Activated naive CD4-positive, alpha-beta T cell treated with anti-CD3 and anti-CD28 coated beads, Interleukin-2, amount 50 U/mL, for 72 hours (primary cell): ENCODE results near the gene INPP5K. TPM values are rescaled to one million over a fixed set of nuclear protein-coding genes. Genes with fewer than 3 reads are reported as not detected.
"Not testable (repeated sequence)": the region's sequence is repeated elsewhere in the genome, so short reads cannot be mapped to it uniquely, and the experiment has no call there.

Source experiments
- ATAC-seq, 2 donors: fragments of 150-1000 bp; cut with Tn5 transposase; 2 replicates each; pipeline ENCODE4 v1.10.0; 2021; ENCODE audit warnings: mild to moderate bottlenecking in 2 of 2, moderate library complexity in 2 of 2
- DNase-seq, 2 donors: peaks; one replicate each; pipeline ENCODE4 v3.0.0; 2021 to 2022; ENCODE audit warnings: low spot score in 2 of 2
- H3K27ac Mint-ChIP-seq, 2 donors: one replicate each; pipeline ENCODE4 v1.8.0; 2022; ENCODE audit warnings: mild to moderate bottlenecking in 2 of 2, mixed read lengths in 2 of 2
- H3K36me3 Mint-ChIP-seq, 2 donors: one replicate each; pipeline ENCODE4 v1.8.0; 2022; ENCODE audit warnings: mixed read lengths in 2 of 2
- H3K9me3 Mint-ChIP-seq, 2 donors: one replicate each; pipeline ENCODE4 v1.8.0; 2022; ENCODE audit warnings: mixed read lengths in 2 of 2
- total RNA-seq, 2 donors: library from RNA; stranded (reverse); gene quantifications; one replicate each; pipeline ENCODE4 v1.2.3, GENCODE V29; 2022

The INPP5K gene
- 10 to 100 TPM; 20.7 to 35.1 TPM for total RNA-seq

DNA sequence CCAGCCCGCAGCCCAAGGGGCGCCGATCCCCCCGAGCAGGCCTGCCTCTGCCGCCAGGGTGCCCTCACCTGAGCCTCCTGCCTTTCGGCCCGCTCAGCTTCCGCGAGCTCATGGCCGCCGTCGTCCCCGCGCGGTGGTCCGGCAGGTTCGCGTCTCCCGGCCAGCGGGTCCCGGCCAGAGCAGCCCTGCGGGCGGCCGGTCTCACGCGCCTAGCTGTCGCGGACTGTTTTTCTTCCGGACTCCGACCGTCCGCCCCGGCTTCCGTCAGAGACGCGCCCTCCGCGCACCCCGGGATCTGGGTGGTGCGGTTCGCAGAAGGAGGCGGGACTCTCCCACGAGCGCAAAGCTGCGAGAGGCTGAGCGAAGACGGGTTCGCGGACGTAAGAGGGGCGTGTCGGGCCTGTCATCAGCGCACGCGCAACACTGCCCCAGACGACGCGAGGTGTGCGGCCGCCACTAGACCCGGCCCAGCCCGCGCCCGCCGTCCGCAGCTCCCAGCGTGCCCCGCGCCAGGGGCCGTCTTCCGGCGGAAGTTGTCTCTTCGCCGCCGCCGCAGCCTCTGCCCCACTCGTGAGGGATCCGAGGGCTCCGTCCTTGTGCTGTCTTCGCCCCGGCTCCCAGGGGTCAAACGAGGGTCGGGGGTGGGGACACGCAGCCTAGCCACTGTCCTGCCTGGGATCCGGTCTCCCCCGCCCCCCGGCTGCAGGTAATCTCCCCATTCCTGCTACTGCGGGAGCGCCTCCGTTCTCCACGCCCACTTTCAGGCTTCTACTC is at the start of gene INPP5K:
Gene INPP5K, minus strand, starts transcription at position 225 of the 774 bp plus-strand sequence. Its CDS starts 113 bp downstream, at position 112.
- H3K36me3 Mint-ChIP-seq = peaks cover 0 to 6% of the 10 kb centered on the region in 2 donors
- peak within 1 kb of the TSS; percentile 84 for H3K27ac Mint-ChIP-seq
- H3K9me3 Mint-ChIP-seq = no peaks in the 10 kb centered on the region
- DNase-seq (peak; percentile 96 to 99), ATAC-seq (peak; percentile 97)

DNA sequence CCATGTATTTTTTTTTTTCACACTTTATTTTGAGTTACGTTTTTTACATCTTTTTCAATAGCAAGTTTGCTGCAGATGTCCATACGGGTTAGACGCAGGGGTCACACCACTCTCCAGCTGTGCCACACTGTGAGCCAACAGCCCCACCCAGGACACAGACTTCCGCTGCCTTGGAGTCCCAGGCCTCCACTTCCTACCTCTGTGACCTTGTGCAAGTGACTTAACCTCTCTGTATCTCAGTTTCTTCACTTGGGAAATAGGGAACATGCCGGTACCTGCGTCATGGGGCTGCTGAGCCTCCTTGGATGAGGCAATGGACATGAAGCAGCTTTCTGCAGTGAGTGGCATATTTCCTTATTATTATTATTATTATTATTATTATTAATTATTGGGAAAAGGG is 49.5 kb upstream of the INPP5K start:
- ATAC-seq (no peak), DNase-seq (no peak)
- no peaks in the 10 kb centered on the region for H3K9me3 Mint-ChIP-seq
- H3K36me3 Mint-ChIP-seq = no peaks in the 10 kb centered on the region
- no peak overlapping the region for H3K27ac Mint-ChIP-seq

DNA sequence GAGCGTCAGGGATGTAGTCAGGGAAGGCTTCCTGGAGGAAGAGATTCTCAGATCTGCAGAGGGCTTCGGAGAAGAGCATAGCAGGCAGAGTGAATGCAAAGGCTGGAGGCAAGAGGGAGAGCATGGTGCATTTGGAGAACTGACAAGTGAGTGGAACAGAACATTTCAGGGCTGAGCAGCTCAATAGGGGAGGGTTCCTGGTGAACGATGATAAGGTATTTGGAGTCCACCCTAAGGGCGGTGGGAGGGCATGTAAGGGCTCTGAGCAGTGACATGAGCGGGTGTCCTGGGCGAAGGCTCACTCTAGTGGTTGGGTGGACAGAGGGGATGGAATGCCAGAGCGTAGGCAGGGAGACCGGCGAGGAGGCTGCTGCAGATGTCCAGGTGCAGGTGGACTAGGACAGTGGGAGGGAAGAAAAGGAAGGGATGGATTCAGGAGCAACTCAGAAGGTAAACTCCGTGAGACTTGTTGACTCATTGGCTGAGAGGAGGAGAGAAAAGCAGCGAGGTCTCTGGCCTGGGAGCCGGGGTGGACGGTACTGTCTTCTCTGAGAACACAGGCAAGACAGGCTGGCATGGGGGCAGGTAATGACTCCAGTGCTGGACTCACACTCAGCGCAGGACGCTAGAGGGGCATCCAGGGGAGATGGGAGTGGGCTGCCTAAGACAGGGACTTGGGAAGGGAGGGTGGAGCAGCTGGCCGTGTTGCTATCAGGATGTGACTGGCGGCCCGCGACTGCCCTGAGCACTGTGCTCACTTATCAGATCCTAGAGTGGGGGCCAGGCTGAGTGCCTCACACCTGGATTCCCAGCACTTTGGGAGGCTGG is 47.6 kb upstream of the INPP5K start:
- Mint-ChIP-seq H3K27ac (peak overlapping the region in 1 of 2 donors; percentile 83), H3K9me3 (no peaks in the 10 kb centered on the region), H3K36me3 (no peaks in the 10 kb centered on the region)
- no peak for ATAC-seq
- DNase-seq = no peak

DNA sequence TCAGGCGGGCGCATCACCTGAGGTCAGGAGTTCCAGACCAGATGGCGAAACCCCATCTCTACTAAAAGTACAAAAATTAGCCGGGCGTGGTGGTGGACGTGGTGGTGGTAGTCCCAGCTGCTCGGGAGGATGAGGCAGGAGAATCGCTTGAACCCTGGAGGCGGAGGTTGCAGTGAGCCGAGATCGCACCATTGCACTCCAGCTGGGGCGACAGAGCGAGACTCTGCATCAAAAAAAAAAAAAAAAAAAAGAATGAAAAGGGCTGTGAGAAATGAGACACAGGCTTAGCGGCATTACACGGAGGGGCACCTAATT is 47.0 kb upstream of the INPP5K start:
- DNase-seq, H3K9me3 Mint-ChIP-seq, ATAC-seq, H3K36me3 Mint-ChIP-seq: not testable (repeated sequence)
- peak overlapping the region in 1 of 2 donors; percentile 83 for H3K27ac Mint-ChIP-seq

DNA sequence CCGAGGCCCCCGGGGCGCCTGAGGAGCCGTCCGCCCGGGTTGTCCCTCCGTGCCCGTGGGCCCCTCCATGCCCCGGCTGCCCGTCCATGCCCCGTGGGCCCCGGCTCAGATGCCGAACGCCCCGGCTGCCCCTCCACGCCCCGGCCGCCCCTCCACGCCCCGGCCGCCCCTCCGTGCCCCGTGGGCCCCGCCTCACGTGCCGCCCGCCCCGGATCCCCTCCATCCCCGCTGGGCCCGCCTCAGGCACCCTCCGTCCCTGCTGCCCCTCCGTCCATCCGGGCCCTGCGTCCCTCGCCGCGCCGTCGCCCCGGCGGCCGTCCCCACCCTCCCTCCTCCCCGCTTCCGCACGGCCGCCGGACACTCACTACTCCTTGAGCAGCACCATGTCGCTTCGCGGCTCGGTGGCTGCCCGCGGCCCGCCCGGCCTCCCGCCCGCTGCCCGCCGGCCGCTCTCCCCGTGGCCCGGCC is 45.8 kb upstream of the INPP5K start:
- ATAC-seq (peak; percentile 39 to 42), DNase-seq (no peak)
- no peak overlapping the region for H3K27ac Mint-ChIP-seq

DNA sequence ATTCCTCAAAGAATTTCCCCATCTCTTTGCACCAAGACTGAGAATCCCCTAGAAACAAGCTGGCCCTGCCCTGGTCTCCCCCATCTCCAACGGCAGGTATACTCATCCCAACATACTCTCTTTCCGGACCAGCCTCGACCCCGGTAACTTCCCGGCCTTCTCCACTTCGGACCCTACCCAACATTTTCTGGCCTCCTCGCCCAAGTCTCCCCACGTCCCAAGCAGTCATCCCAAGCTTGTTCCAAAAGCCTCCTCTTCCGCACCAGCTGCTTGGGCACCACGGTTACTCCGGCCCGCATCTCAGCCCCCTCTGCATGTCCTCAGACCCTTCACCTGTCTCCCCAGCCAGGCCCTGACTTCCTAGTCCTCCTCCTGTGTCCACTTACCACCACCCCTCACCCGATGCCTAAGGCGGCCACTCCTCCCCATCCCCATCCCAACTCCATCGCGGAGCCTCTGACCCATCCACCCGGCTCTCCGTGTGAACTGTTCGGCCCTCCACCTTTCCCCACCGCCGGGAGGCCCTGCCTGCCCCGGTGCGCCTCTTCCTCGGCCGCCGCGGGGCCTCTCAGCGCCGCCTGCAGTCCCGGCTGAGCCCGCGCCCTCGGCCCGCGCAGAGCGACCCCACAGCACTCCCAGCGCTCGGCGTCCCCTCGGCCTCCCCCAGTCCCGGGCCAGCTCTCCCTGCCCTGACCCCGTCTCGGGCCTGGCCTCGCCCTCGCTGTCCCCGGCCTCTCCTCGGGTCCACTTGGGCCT is 45.2 kb upstream of the INPP5K start:
- ATAC-seq = peak; percentile 8 to 24
- DNase-seq = peak in 1 of 2 donors; percentile 63
- Mint-ChIP-seq H3K36me3 (no peaks in the 10 kb centered on the region), H3K9me3 (no peaks in the 10 kb centered on the region), H3K27ac (peak overlapping the region; percentile 61 to 65)

More for the DNA sequence above, 45.8 kb upstream of the INPP5K start:
- H3K9me3 Mint-ChIP-seq = no peaks in the 10 kb centered on the region
- H3K36me3 Mint-ChIP-seq = no peaks in the 10 kb centered on the region

DNA sequence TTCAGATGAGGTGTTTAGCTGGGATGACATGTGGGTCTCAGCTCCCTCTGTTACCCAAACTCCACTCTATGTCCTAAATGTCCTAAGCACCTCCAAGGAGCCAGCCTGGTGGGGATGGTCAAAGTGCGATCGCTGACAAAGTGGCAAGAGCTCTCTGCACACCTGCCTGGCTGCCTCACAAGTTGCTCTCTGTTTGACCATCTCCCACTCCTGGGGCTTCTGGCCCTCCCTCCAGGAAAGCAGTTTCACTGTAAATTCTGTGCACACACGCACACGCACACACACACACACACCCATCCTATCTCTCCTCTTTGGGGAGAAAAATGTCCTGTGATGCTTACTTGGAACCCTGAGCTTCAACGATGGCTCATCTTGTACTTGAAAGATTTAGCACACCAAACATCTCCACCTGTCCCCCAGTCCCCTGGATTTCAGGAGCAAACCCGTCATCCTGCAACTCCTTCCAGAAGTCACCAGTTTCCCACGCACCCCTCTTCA is 44.5 kb upstream of the INPP5K start:
- no peak for DNase-seq
- H3K27ac Mint-ChIP-seq = peak overlapping the region; percentile 61 to 65

DNA sequence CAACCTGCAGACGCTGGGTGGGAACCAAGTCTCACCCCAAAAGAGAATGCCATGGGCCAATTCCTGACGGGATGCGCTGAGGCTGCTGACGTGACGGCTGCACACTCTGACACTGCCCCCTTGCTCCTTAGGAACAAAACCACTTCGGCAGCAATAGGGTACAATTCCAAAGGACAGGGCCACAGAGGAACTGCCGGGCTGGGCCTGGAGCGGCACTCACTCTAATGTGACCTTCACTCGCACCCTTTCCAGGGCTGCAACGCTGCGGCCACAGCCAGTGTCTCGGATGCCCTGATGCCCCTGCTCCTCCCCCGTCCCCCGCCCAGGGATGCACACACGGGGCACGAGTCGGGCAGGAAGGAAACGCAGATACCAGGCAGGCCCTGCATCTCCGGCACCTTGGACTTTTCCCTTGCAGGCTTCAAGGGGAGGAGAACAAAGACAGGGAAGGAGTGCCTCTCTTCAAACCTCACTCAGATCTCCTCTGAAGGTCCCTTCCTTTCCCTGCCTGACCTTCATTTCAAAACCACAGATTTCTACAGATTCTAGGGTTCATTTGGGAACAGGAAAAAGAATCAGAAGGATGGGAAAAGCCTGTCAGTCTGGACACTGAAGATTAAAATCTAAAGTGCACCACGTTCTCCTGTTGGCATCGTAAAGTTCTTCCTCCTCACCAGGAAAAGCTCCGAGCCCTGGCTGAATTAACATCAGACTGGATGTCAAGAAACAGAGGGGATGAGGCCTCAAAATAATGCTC is 43.9 kb upstream of the INPP5K start:
- ATAC-seq (no peak), DNase-seq (no peak)
- Mint-ChIP-seq H3K9me3 (no peaks in the 10 kb centered on the region), H3K36me3 (no peaks in the 10 kb centered on the region), H3K27ac (no peak overlapping the region)

More for the DNA sequence above, 44.5 kb upstream of the INPP5K start:
- H3K36me3 Mint-ChIP-seq = no peaks in the 10 kb centered on the region
- ATAC-seq = no peak
- no peaks in the 10 kb centered on the region for H3K9me3 Mint-ChIP-seq

DNA sequence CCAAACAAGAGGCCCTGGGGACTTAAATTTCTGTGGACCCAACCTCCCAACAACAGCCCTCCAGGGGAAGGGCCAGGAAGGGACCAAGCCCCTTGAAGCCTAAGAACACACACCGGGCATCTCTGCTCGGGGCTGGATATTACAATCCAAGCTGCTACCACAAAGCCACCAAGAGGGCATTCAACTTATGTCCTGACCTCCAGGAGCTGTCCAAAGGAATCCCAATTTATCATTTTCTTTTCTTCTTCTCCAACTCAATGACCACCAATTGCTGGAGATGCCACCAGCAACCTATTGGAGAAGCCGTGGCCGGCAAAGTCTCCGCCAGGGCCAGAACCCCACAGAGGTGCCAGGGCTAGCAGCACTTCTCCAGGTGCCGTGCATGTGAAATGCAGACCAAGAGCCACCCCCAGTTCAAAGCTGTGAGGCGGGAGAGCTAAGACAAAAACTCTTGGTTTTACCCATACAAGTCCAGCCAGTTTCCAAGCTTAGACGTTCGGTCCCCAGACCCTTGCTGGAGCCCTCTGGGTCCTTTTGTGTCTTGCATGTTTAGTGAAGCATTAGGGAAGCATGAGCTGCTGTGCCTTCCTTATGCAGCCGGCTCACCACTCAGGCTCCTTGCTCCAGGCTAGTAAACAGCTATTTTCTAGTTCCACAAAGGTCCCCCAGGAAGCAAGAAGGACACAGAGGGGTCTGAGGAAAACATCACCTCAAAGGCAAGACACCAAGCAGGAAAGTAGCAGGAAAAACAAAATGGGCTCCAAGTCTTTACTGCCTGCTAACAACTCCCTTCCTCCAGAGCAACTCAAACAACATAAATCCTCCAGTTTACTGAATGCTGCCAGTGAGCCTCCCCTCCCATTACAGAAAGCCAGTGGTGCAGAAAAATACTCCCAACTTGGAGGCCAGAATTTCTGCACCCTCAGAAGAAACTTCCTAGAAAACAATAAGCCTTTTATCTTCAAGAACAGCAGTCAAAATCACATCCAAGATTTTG is 42.9 kb upstream of the INPP5K start:
- Mint-ChIP-seq H3K27ac (no peak overlapping the region), H3K9me3 (no peaks in the 10 kb centered on the region), H3K36me3 (no peaks in the 10 kb centered on the region)
- DNase-seq = no peak
- ATAC-seq = no peak

DNA sequence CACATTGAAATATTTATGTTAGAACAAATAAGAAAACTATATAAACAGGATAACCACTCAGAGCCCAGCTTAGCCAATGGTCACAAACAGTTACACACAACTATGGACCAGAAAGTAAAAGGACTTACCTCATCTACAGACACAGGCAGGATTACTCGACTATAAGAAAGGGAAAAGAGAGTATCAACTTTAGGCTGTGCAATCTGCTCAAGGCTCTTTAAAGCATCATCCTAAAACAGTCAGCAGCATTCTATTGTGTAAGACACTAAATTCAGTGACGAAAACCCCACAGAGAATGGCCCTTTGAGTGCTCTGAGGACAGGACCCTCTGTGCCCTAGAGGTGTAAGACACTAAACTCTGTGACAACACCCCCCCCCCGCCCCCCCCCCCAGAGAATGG is 42.0 kb upstream of the INPP5K start:
- no peak for DNase-seq
- ATAC-seq = no peak
- Mint-ChIP-seq H3K36me3 (no peaks in the 10 kb centered on the region), H3K9me3 (no peaks in the 10 kb centered on the region), H3K27ac (no peak overlapping the region)

DNA sequence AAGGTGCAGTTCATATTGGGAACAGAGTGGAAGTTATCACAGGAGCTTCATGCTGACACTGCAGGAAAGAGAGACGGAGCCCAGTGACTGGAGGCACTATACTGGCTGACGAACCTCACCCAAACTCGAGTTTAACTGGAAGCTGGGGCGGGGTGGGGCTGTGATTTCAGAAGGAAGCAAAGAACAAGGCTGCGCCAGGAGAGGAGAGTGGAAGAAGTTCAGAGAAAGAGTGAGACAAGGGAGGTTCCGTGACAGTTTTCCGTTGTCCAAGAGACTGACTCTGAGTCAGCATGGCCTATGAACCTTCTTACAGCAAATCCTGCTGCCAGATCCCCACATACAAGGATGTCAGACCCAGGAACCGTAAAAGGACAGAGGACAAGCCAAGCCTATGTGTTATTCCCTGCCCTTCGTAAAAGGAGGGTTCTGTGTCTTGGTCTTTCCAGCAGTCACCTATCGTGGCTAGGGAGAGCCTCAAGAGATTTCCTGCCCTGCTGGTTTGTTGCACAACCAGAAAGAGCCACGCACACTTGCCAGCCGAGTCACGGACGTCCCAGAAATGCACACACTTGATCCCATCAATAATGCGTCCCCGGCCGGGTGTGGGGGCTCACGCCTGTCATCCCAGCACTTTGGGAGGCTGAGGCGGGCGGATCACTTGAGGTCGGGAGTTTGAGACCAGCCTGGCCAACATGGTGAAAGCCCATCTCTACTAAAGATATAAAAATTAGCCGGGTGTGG is 41.1 kb upstream of the INPP5K start:
- H3K36me3 Mint-ChIP-seq = no peaks in the 10 kb centered on the region
- no peaks in the 10 kb centered on the region for H3K9me3 Mint-ChIP-seq
- ATAC-seq = no peak
- H3K27ac Mint-ChIP-seq = peak overlapping the region in 1 of 2 donors; percentile 75
- no peak for DNase-seq

DNA sequence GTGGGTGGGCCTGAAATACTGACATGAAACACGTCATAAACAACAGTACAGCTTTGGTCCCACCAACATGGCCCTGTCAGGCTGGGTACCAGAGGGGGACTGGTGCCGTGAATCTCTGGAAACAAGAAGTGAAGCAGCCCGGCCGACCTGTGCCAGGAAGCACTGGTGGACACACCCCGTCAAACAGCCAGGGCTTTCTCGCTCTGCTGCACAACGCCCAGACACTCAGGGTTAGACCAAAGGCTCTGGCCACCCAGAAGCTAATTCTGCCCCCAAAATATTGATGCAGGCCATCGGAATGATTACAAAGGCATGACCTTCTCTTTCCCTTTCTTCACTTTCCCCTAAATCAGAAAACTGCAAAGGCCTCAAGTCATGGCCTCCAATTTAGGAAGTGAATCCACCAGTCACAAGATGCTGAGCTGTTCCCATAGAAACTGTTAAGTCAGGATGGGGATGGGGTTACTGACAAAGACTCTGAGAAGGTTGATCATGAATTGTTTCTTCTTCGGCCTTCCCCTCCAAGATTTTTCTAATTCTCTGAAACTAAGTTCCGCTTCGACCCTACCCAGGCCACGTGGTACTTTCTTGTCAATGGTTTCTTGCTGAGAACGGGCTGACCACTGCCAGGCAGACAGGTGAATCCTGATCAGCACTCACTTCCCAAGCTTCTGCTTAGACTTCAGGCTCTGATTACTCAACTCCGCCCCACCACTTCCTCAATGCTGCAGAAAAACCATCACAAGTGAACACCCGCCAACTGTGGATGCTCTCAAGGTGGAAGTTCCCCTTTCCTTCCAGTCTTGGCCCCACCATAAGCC is 39.4 kb upstream of the INPP5K start:
- no peak overlapping the region for H3K27ac Mint-ChIP-seq
- no peaks in the 10 kb centered on the region for H3K9me3 Mint-ChIP-seq
- ATAC-seq (no peak), DNase-seq (no peak)
- H3K36me3 Mint-ChIP-seq = peaks cover 0 to under 1% of the 10 kb centered on the region in 2 donors

DNA sequence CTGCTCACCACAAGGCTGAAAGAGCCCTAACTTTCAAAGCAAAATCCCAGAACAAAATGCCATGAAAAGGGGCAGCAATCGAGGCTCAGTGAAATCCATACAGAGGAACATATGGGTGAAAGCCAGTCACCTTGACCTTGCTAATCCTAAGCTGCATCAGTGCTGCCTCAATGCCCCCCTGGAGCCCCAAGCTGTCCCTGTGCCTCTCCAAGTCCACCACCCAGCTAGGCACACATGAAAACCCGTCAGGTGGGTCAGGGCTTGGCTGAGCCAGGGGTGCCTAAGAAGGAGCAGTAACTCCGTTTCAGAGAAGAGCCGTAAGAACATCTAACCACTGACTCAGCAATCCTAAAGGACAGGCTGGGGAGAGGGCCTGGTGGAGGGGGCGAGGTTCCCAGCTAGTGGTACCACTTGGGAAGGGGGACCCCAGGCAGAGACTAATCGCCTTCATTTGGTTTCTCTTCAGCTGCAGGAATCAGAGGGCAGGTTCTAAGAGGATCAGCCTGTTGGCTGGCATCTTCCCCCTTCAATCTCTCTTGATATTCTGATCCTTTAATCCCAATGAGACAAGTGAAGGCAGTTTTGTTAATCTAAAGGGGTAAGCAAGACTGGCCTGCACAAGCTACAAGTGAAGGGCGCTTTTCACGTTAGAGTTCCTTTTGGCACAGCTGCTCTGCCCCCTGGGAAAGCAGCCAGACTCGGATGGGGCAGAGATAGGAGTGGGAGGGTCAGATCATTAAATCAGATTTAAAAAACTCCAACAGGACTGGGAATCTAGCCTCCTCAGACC is 38.5 kb upstream of the INPP5K start:
- no peak for DNase-seq
- Mint-ChIP-seq H3K27ac (no peak overlapping the region), H3K9me3 (no peaks in the 10 kb centered on the region), H3K36me3 (peaks cover 0 to 5% of the 10 kb centered on the region in 2 donors)
- no peak for ATAC-seq
